Activated CD4-positive, alpha-beta memory T cell treated with anti-CD3 and anti-CD28 coated beads for 36 hours (primary cell): ENCODE data around the gene SPAG16. TPM values are rescaled to one million over a fixed set of nuclear protein-coding genes. Genes with fewer than 3 reads are reported as not detected.

Experiments used
- CTCF ChIA-PET: fragments of 350-600 bp; sonication (Branson Sonifier 250); formaldehyde crosslinking; loops from one replicate; lab custom pipeline; 2021; ENCODE audit warnings: antibody characterized with exemption, inconsistent platforms; lab: Charles Lee
- POLR2A ChIA-PET: fragments of 350-600 bp; sonication (Branson Sonifier 250); formaldehyde crosslinking; loops from one replicate; lab custom pipeline; 2021; ENCODE audit warnings: antibody characterized with exemption; lab: Charles Lee
- DNase-seq: peaks from one replicate; pipeline ENCODE4 v3.0.0-alpha.2; 2020
- H3K27ac Mint-ChIP-seq: one replicate; pipeline ENCODE4 v1.8.0; 2021; ENCODE audit warnings: mixed read lengths
- H3K27me3 Mint-ChIP-seq: one replicate; pipeline ENCODE4 v1.8.0; 2021; ENCODE audit warnings: mixed read lengths
- H3K36me3 Mint-ChIP-seq: one replicate; pipeline ENCODE4 v1.8.0; 2021; ENCODE audit warnings: mixed read lengths
- H3K4me1 Mint-ChIP-seq: one replicate; pipeline ENCODE4 v1.8.0; 2021; ENCODE audit warnings: low read depth, mixed read lengths
- H3K4me3 Mint-ChIP-seq: one replicate; pipeline ENCODE4 v1.8.0; 2021; ENCODE audit warnings: mild to moderate bottlenecking, mixed read lengths
- H3K9me3 Mint-ChIP-seq: one replicate; pipeline ENCODE4 v1.8.0; 2021; ENCODE audit warnings: mixed read lengths
- intact Hi-C: fragments of 100-400 bp; cut with micrococcal nuclease; formaldehyde crosslinking; loops from one replicate; pipeline ENCODE4 v1.15.1; 2023
- total RNA-seq, 2 experiments: library from RNA; stranded (reverse); gene quantifications; one replicate each; pipeline ENCODE4 v1.2.3, GENCODE V29; 2021

The SPAG16 gene
- total RNA-seq, 2 experiments from 2014 or later: 9.1 to 10.4 TPM

DNA sequence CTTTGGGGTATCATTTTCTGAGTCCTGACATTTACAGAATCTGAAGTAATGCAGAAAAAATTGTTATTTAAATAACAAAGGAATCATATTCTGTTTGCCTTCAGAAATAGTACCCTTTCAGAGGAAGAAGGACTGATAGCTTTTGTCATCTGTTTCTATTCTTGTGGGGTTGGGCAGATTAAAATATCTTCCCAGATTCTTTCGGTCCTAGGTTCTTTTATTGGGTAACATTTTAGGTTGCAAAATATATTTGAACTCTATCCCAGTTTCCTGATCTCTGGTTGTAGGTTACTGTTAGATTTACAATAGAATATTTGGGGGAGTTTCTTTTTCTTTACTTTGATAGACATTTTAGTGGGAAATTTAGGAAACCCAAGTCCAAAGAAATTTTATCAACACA lies 550.5 kb downstream of the SPAG16 start:
- Mint-ChIP-seq H3K27me3 (no peaks in the 10 kb centered on the region), H3K27ac (no peak overlapping the region), H3K4me1 (no peaks in the 10 kb centered on the region), H3K9me3 (peaks cover 4% of the 10 kb centered on the region), H3K36me3 (no peaks in the 10 kb centered on the region), H3K4me3 (no peak overlapping the region)
- DNase-seq: no peak
- intact Hi-C loops: no loop called here
- ChIA-PET CTCF (no interaction called here), POLR2A (no interaction called here)

DNA sequence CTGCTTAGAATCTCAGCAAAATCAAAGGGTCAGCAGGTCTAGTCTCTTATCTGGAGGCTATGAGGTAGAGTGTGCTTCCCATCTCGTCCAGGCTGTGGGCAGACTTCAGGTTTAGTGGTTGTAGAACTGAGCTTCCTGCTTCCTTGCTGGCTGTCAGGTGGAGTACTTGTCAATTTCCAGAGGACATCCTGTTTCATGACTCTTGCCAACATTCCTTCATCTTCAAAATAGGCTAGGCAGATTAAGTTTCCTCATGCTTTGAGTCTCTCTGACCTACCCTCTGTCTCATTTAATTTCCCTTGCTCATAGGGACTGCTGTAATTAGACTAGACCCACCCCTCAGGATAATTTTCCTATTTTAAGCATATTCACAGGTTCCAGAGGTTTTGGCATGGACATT lies 562.6 kb downstream of the SPAG16 start:
- POLR2A ChIA-PET: no interaction called here
- CTCF ChIA-PET: no interaction called here
- H3K36me3 Mint-ChIP-seq: no peaks in the 10 kb centered on the region
- DNase-seq: no peak
- no peaks in the 10 kb centered on the region for H3K27me3 Mint-ChIP-seq
- no peaks in the 10 kb centered on the region for H3K9me3 Mint-ChIP-seq
- no peak overlapping the region for H3K4me3 Mint-ChIP-seq
- H3K4me1 Mint-ChIP-seq: no peaks in the 10 kb centered on the region
- intact Hi-C loops: no loop called here
- no peak overlapping the region for H3K27ac Mint-ChIP-seq

DNA sequence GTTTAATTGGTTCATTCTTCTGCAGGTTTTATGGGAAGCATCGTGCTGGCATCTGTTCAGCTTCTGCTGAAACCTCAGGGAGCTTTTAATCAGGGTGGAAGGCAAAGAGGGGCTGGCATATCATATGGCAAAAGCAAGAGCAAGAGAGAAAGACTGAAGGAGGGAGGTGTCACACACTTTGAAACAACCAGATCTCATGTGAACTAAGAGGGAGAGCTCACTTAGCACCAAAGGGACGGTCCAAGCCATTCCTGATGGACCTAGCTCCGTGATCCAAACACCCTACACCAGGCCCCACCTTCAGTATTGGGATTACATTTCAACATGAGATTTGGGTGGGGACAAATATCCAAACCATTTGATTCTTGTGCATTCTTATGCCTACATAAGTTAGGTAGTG lies 563.1 kb downstream of the SPAG16 start:
- ChIA-PET POLR2A (no interaction called here), CTCF (no interaction called here)
- Mint-ChIP-seq H3K9me3 (no peaks in the 10 kb centered on the region), H3K4me1 (no peaks in the 10 kb centered on the region), H3K27ac (no peak overlapping the region), H3K4me3 (no peak overlapping the region), H3K27me3 (no peaks in the 10 kb centered on the region), H3K36me3 (no peaks in the 10 kb centered on the region)
- intact Hi-C loops: no loop called here
- DNase-seq: no peak

DNA sequence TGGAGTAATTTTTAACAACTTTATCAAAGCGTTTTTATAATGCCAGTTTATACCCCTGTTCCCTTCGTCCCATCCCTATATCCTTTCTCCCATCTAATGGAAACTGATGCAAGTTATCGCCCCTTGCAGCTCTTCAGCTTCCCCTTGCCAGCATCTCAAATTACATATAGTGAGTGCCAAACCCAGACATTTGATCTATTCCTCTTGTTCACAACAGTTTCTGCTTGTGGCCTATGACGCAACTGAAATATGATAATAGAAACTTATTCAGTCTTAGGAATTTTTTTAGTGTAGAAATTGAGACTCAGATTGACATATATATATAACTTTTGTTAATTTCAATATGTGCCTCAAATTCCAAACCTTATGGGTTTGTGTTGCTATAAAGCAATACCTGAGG lies 564.4 kb downstream of the SPAG16 start:
- no peak overlapping the region for H3K4me3 Mint-ChIP-seq
- DNase-seq: no peak
- H3K36me3 Mint-ChIP-seq: no peaks in the 10 kb centered on the region
- intact Hi-C loops: no loop called here
- ChIA-PET POLR2A (no interaction called here), CTCF (no interaction called here)
- H3K27me3 Mint-ChIP-seq: no peaks in the 10 kb centered on the region
- no peaks in the 10 kb centered on the region for H3K4me1 Mint-ChIP-seq
- no peaks in the 10 kb centered on the region for H3K9me3 Mint-ChIP-seq
- H3K27ac Mint-ChIP-seq: no peak overlapping the region

DNA sequence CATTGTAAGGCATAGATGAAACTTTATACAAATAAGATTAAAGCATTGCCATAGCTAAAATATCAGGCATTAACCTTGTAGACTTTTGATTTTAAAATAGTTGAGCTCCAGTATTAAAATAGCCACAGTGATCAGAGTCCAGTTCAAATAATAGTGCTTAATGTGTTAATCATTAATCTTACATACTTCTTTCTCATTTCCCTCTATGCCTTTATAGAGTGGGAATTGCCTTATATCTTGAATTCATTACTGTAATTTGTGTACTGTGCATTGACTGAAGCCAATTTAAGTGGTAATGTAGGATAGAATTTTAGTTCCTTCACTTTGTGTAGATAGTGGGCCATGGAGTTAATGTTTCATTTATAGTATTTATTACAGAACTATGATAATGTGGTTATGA lies 577.4 kb downstream of the SPAG16 start:
- ChIA-PET CTCF (no interaction called here), POLR2A (no interaction called here)
- H3K4me3 Mint-ChIP-seq: no peak overlapping the region
- intact Hi-C loops: no loop called here
- no peaks in the 10 kb centered on the region for H3K27me3 Mint-ChIP-seq
- no peaks in the 10 kb centered on the region for H3K9me3 Mint-ChIP-seq
- H3K27ac Mint-ChIP-seq: no peak overlapping the region
- no peaks in the 10 kb centered on the region for H3K36me3 Mint-ChIP-seq
- DNase-seq: no peak
- H3K4me1 Mint-ChIP-seq: no peaks in the 10 kb centered on the region

DNA sequence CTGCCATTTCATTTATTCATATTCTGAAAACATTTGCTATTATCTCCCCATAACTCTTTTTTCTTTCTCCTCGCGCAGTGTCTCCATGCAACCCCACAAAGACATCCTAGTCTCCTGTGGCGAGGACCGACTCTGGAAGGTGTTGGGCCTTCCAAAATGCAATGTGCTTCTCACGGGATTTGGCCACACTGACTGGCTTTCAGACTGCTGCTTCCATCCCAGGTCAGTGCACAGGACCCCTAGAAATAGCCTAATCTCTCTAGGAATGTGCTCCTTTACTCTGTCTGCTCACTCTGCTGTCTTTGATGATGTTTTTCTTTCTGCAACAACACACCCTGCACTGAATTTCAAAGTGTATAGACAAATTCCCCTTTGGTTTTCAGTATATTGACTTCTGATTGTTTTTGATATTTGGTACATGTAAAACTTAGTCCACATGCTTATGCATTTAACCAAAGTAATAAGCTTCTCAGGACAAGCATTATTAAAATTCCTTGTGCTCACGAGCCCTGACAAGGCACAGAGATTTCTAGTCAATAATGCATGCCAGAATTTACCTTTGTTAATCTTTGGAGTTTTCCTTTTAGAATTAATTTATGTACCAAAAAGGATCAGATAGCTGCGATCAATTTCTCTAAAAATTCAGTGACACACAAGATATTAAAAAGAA lies 578.3 kb downstream of the SPAG16 start:
- CTCF ChIA-PET: no interaction called here
- Mint-ChIP-seq H3K9me3 (no peaks in the 10 kb centered on the region), H3K4me1 (no peaks in the 10 kb centered on the region), H3K36me3 (no peaks in the 10 kb centered on the region), H3K27ac (no peak overlapping the region), H3K4me3 (no peak overlapping the region), H3K27me3 (no peaks in the 10 kb centered on the region)
- DNase-seq: no peak
- POLR2A ChIA-PET: no interaction called here
- intact Hi-C loops: no loop called here

DNA sequence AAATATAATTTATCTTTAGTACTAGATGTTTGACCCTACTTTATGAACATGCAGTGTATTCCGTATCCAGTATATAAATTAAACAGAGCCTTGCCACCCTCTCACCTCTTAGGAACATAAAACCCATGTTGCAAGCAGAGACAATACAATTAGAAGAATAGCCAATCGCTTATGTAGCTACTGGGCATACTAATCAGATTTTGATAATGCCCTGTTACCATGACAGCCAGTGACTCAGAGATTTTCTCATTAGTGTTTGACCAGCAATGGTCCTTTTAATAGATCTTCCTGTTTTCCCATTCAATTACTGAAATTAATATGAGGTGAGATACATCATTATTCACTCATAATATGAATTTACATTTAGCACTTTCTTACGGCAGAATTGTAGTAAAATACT lies 579.3 kb downstream of the SPAG16 start:
- DNase-seq: no peak
- intact Hi-C loops: no loop called here
- H3K27me3 Mint-ChIP-seq: no peaks in the 10 kb centered on the region
- H3K36me3 Mint-ChIP-seq: no peaks in the 10 kb centered on the region
- POLR2A ChIA-PET: no interaction called here
- CTCF ChIA-PET: no interaction called here
- no peak overlapping the region for H3K27ac Mint-ChIP-seq
- no peak overlapping the region for H3K4me3 Mint-ChIP-seq
- no peaks in the 10 kb centered on the region for H3K4me1 Mint-ChIP-seq
- H3K9me3 Mint-ChIP-seq: no peaks in the 10 kb centered on the region

DNA sequence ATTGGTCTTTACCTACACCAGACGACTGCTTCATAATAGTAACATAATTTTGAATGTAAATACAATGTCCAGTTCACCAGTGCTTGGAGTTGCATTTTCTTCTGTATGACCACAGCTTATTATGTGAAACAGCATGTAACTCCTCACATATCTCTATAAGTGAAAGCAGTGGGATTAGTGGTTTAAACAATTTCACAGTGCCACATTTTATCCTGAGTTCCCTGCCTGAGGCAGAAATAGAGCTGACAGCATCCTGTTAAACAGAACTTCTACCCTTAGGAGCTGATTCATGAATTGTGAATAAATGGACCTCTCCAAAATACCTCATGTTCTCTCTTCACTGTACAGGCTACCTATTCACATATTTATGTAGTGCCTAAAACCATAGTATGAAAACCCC lies 584.3 kb downstream of the SPAG16 start:
- H3K9me3 Mint-ChIP-seq: no peaks in the 10 kb centered on the region
- POLR2A ChIA-PET: no interaction called here
- no peak overlapping the region for H3K27ac Mint-ChIP-seq
- DNase-seq: no peak
- no peaks in the 10 kb centered on the region for H3K4me1 Mint-ChIP-seq
- intact Hi-C loops: no loop called here
- CTCF ChIA-PET: no interaction called here
- no peaks in the 10 kb centered on the region for H3K36me3 Mint-ChIP-seq
- no peaks in the 10 kb centered on the region for H3K27me3 Mint-ChIP-seq
- no peak overlapping the region for H3K4me3 Mint-ChIP-seq

DNA sequence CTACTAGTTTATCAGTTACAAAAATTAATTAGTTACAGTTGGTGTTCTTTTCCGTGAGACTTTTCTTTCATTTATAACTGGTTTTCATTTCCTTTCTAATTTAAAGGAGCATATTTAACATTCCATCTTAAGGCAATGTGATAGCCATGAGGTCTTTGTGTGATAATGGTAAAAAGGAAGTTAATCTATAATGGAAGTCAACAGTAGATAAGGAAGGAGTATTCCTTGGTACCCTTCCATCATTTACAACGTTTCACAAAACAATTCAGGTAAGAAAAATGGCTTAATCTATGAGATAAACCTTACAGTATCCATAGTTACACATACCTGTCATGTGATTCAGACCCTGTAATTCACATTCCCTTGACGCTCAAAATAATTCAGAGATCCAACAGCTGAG lies 601.2 kb downstream of the SPAG16 start:
- H3K36me3 Mint-ChIP-seq: no peaks in the 10 kb centered on the region
- CTCF ChIA-PET: no interaction called here
- no peak for DNase-seq
- H3K27me3 Mint-ChIP-seq: peaks cover 1% of the 10 kb centered on the region
- POLR2A ChIA-PET: no interaction called here
- H3K4me1 Mint-ChIP-seq: no peaks in the 10 kb centered on the region
- intact Hi-C loops: no loop called here
- H3K27ac Mint-ChIP-seq: no peak overlapping the region
- H3K9me3 Mint-ChIP-seq: peaks cover 2% of the 10 kb centered on the region
- no peak overlapping the region for H3K4me3 Mint-ChIP-seq

DNA sequence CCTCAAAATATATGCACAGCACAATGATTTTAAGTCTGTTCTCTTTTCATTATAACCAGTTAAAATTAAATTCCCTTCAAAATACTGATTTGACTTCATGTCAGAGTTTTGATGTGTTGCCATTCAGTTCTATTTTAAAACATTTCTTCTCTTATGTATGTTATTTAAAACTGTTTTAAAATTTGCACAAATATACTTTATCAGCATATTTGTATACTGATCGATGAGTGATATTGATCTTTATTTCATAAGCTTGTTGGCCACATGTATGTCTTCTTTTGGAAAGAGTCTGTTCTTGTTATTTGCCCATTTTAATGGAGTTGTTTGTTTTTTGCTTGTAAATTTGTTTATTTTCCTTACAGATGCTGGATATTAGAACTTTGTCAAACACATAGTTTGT lies 630.2 kb downstream of the SPAG16 start:
- no peaks in the 10 kb centered on the region for H3K36me3 Mint-ChIP-seq
- no peak overlapping the region for H3K4me3 Mint-ChIP-seq
- H3K9me3 Mint-ChIP-seq: peaks cover 10% of the 10 kb centered on the region
- no peaks in the 10 kb centered on the region for H3K27me3 Mint-ChIP-seq
- intact Hi-C loops: no loop called here
- ChIA-PET CTCF (no interaction called here), POLR2A (no interaction called here)
- no peaks in the 10 kb centered on the region for H3K4me1 Mint-ChIP-seq
- no peak overlapping the region for H3K27ac Mint-ChIP-seq
- no peak for DNase-seq

DNA sequence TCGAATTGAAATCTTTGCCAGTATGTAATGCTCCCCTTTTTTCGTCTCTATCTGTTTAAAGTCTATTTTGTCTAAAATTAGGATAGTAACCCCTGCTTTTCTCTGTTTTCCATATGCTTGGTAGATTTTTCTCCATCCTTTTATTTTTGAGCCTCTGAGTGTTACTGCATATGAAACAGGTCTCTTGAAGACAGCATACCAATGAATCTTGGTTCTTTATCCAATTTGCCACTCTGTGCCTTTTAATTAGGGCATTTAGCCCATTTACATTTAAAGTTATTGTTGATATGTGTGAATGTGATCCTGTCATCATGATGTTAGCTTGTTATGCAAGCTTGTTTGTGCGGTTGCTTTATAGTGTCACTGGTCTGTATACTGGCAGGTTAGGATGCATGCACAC lies 635.8 kb downstream of the SPAG16 start:
- DNase-seq: no peak
- POLR2A ChIA-PET: no interaction called here
- no peaks in the 10 kb centered on the region for H3K36me3 Mint-ChIP-seq
- no peaks in the 10 kb centered on the region for H3K27me3 Mint-ChIP-seq
- peaks cover 29% of the 10 kb centered on the region for H3K9me3 Mint-ChIP-seq
- no peak overlapping the region for H3K27ac Mint-ChIP-seq
- no peaks in the 10 kb centered on the region for H3K4me1 Mint-ChIP-seq
- intact Hi-C loops: no loop called here
- CTCF ChIA-PET: no interaction called here
- H3K4me3 Mint-ChIP-seq: no peak overlapping the region

DNA sequence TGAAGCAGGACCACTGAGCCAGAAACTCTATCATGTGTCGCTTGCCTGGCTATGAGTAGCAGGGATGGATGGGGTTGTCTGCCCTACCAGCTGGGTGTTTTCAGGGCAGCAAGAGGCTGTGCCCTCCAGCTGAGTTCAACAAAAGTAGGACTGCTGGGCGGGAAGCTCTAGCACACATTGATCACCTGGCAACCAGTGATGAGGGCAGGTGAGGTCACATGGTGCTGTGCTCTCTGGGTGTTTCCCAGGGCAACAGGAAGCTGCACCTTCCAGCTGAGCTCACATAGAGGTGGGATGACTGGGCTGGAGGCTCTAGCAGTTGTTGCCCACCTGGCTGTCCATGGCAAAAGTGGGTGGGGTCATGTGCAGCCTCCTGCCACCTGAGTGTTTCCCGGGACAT lies 639.3 kb downstream of the SPAG16 start:
- intact Hi-C loops: no loop called here
- POLR2A ChIA-PET: no interaction called here
- DNase-seq: no peak
- peaks cover 24% of the 10 kb centered on the region for H3K9me3 Mint-ChIP-seq
- H3K4me3 Mint-ChIP-seq: no peak overlapping the region
- no peaks in the 10 kb centered on the region for H3K4me1 Mint-ChIP-seq
- CTCF ChIA-PET: interaction anchor here (1.0 kb wide), 1 partner anchor 11 kb away, joined by 4 read pairs; no protein-coding TSS in a partner anchor
- H3K36me3 Mint-ChIP-seq: no peaks in the 10 kb centered on the region
- H3K27ac Mint-ChIP-seq: no peak overlapping the region
- H3K27me3 Mint-ChIP-seq: no peaks in the 10 kb centered on the region

DNA sequence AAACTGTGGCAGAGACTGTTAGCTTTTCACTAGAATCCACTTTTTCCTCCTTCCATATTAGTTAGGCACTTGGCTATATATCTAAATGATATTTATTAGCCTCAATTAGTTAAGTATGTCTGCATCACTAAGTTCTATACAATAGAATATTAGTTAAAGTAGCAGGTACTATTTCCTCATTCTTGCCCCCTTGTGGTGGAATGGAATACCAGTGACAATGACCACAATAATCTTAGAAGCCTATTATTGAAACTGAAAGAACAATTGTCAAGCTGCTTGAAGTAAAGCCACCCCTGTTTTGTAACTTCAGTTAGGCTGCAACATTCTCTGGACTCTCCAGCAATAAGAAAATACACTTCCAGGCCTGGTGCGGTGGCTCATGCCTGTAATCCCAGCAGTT lies 650.3 kb downstream of the SPAG16 start:
- CTCF ChIA-PET: interaction anchor here (1.8 kb wide), 1 partner anchor 10 kb away, joined by 4 read pairs; no protein-coding TSS in a partner anchor
- DNase-seq: no peak
- H3K36me3 Mint-ChIP-seq: no peaks in the 10 kb centered on the region
- intact Hi-C loops: loop anchor here (1.0 kb wide), 1 partner anchor 683 kb away; no protein-coding TSS in a partner anchor
- POLR2A ChIA-PET: no interaction called here
- no peak overlapping the region for H3K27ac Mint-ChIP-seq
- H3K4me3 Mint-ChIP-seq: no peak overlapping the region
- H3K9me3 Mint-ChIP-seq: no peaks in the 10 kb centered on the region
- H3K27me3 Mint-ChIP-seq: peaks cover 3% of the 10 kb centered on the region
- H3K4me1 Mint-ChIP-seq: no peaks in the 10 kb centered on the region
